NB4 (cell line): ENCODE data around the gene ZNF627.

Experiments
- CTCF ChIP-seq: IDR thresholded peaks from one replicate; pipeline ENCODE4 v1.5.1; 2012; ENCODE audit warnings: low read depth, low read length
- MYC ChIP-seq: IDR thresholded peaks from 2 replicates; pipeline ENCODE4 v1.6.1; 2011; ENCODE audit warnings: low read depth, low read length
- POLR2A ChIP-seq: IDR thresholded peaks from 2 replicates; pipeline ENCODE4 v1.6.1; 2011; ENCODE audit warnings: mild to moderate bottlenecking; ENCODE audit not compliant: insufficient read length; ENCODE audit errors: extremely low read depth
- TF ChIP-seq, protein P1 (sequence below): IDR thresholded peaks from 2 replicates; pipeline ENCODE4 v1.6.1; 2011; ENCODE audit warnings: low read depth, low read length

DNA sequence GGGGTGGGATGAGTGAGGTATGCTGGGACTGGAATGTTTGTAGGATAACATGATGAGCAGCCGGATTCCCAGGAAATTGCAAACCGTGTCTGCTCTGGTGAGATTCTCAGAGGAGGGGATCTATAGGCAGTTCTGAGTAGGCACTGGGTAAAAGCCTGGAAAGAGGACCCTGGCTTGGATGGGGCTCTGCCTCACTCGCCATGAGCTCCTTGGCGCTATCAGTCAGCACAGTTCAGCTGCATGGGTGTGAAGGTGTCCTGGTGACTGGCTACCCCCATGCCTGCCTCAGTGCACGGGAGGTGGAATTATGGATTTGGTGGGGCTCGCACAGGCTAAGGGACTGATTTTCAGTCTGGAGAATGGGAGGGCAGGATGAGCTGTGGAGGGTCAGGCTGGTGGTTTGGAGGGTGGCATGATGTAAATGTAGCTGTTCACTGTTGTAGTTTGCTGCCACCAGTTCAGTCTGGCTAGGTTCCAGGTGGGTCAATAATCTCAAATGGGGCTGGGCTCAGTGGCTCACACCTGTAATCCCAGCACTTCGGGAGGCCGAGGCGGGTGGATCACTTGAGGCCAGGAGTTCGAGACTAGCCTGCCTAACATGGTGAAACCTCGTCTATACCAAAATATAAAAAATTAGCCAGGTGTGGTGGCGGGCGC is 9.2 kb upstream of the ZNF627 start:
- TF ChIP-seq CTCF, result no peak
- TF ChIP-seq POLR2A, result no peak
- TF ChIP-seq, protein P1, sequence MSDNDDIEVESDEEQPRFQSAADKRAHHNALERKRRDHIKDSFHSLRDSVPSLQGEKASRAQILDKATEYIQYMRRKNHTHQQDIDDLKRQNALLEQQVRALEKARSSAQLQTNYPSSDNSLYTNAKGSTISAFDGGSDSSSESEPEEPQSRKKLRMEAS, result no peak
- no peak for TF ChIP-seq MYC
